Measurements from ENCODE around the gene CPM.

CPM gene

GRCh38 chr12:68903511-68903910, 29.5 kb downstream of the CPM start:
- no peak for FAIRE-seq

- no peak for FAIRE-seq
These were observed 31.4 kb downstream of the CPM start for GRCh38 chr12:68901551-68901950.

DNA sequence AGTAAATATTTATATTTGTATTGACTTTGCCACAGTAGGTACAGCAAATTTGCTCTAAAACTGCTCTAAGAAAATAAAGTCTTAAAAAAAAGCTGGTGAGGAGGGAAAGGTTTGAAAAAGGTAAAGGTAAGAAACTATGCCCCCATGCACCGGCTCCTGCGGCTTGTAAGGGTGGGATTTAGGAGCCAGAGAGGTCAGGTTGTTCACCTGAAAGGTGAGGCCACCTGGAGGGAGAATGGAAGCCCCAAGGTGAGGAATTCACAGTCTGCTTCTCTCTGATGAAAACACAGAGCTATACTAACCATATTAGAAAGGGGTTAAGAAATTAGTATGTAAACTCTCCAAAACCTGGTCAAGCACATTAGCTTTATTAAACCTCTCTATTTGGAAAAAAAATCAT, 31.8 kb downstream of the CPM start:
- FAIRE-seq, result no peak

GRCh38 chr12:68900241-68900640, 32.7 kb downstream of the CPM start:
- no peak for FAIRE-seq

GRCh38 chr12:68899251-68899771, 33.7 kb downstream of the CPM start:
- FAIRE-seq, result no peak

- FAIRE-seq, result no peak
These were observed 36.0 kb downstream of the CPM start for GRCh38 chr12:68896881-68897540.

DNA sequence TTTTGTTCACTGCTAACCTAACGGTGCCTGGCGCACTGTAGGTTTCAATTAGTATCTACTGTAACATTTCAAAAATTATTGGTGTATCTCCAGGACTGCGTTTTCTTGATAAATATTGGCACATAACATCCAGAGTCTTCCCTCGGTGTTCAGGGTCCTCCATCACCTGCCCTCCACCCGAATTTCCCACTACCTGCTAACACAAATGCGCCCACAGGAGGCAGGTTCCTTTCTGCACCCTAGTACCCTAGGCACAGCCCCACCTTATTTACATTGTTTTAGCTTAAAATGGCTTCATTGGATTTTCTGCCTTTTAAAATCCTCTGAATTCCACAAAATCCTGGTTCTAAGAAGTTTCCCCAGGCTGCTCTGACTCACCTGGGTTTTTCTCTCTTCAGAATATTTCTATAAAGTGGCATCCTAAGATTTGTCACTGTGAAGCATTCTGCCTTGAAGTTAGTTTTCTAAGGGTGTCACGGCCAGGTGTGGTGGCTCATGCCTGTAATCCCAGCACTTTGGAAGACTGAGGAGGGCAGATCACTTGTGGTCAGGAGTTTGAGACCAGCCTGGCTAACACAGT, 38.6 kb downstream of the CPM start:
- no peak for FAIRE-seq

- no peak for FAIRE-seq
These were observed 39.2 kb downstream of the CPM start for GRCh38 chr12:68893741-68894140.

DNA sequence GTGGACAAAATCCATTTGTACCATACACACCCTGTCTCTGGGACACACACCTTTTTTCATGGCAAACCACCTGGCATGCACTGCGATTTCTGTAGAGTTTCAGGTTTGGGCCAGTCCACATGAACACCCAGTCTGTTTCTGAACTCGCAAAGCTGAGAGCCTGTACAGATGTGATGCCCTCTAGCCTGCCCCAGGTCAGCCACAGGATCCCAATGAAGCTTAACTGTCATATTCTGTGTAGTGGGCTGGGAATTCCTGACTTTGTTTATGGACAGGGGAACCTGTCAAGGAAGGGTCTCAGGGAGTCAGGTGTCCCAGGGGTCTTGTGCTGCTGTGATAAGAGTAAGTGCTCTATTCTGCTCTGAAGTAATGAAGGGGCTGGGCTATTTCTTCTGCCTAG, 39.8 kb downstream of the CPM start:
- FAIRE-seq, result no peak

GRCh38 chr12:68891141-68891540, 41.8 kb downstream of the CPM start:
- no peak for FAIRE-seq

DNA sequence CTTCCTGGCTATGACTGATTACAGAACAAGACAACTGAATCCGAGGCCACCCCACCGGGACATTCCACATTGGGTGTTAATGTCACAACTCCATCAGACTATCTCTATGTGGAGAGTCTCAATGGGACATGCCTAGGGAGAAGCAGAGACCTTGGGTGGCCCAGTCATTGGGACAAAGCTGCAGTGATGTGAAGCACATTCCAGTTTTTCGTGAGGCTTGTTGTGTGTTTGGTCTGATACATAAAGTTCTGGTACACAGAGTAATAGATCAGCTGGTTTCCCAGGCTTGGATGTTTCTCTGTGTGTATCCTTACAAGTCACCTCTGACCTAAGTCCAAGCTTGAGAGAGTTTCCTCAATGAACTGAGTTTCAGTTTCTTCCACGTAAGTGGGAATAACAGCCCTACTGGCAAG, 42.3 kb downstream of the CPM start:
- FAIRE-seq, result no peak

- no peak for FAIRE-seq
These were observed 44.7 kb downstream of the CPM start for GRCh38 chr12:68888243-68888642.

GRCh38 chr12:68887641-68888040, 45.3 kb downstream of the CPM start:
- FAIRE-seq, result no peak

DNA sequence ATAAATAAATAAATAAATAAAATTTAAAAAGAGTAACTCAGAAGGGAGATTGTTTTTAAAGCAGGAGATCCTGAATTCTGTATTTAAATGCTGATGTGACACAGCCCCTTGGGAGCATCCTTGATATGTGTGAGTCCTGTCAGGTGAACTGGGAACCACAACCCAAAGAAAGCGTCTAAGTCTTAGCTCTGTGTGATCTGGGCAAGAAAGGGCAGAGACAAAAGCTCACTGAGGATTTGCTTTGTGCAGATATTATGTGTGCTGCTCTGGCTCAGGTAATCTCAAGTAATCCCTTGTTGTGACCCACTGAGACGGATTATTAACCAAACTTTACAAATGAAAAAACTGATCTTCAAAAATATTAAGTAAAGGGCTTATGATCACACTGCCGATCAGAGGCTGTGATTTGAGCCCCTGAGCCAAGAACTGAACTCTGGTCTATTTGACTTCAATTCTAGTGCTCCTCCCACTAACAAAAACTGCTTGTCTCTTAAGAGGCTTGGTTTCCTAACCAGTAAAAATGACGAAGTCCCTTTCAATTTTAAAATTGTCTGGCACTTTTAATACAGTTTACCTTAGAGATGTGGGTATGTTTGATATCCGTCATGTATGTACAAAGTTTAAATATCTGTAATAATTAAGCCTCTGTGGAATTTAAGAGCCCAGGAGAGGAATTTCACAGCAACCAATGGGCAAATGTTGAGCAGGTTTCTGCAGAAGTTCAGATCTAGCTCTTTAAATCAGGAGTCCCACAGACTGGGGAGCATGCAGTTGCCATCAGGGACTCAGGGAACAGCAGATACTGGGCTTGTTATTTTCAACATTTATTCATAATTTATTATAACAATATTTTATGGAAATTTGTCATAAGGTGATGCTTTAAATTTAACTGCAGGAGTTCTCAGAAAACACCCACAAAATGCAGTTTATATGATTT, 46.1 kb downstream of the CPM start:
- no peak for FAIRE-seq

GRCh38 chr12:68885381-68885780, 47.6 kb downstream of the CPM start:
- FAIRE-seq, result no peak

GRCh38 chr12:68884251-68884650, 48.7 kb downstream of the CPM start:
- no peak for FAIRE-seq

GRCh38 chr12:68883151-68883550, 49.8 kb downstream of the CPM start:
- no peak for FAIRE-seq

DNA sequence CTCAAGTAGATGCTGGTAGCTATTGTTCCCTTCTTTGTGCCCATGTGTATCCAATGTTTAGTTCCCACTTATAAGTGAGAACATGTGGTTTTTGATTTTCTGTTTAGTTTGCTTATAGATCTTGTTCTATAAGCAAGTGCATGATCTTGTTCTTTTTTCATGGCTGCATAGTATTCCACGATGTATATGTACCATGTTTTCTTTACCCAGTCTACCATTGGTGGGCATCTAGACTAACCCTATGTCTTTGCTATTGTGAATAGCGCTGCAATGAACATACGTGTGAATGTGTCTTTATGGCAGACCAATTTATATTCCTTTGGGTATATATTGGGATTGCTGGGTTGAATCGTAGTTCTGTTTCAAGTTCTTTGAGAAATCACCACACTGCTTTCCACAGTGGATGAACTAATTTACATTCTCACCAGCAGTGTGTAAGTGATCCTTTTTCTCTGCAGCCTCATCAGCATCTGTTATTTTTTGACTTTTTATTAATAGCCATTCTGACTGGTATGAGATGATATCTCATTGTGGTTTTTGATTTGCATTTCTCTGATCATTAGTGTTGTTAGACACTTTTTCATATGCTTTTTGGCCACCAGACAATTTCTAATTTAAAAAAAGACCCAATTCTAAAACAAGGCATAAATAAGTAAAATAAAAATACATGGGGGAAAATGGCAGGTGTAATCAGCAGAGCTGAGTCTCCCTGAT, 50.6 kb downstream of the CPM start:
- no peak for FAIRE-seq

DNA sequence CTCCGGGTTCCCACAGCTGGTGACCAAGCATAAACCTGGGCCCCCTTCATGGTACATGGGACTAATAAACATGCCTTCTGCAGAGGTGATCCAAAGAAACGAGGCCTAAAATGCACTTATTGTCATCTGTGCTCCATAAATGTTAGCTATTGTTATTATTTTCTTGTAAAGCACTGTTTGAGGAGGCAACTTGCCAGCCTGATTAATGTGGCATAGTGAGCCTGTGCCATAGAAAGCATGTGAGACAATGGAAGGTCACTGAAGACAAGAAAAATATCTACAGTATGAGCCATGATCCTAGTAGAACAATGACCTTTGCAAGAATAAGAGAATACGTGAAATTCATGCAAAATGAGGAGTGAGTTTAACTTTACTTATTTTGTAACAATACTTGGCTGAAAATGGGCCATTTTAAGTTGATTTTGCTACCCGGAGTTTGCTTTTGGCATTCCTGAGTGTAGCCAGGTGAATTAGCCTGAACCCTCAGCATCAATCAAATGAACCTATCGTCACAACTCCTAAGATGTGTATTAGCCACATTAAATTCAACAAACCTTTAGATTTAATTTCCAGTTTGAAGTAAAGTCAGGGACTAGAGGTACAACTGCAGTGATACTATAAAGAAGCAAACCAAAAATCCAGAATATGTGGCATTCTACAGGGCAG, 52.2 kb downstream of the CPM start:
- FAIRE-seq, result no peak

DNA sequence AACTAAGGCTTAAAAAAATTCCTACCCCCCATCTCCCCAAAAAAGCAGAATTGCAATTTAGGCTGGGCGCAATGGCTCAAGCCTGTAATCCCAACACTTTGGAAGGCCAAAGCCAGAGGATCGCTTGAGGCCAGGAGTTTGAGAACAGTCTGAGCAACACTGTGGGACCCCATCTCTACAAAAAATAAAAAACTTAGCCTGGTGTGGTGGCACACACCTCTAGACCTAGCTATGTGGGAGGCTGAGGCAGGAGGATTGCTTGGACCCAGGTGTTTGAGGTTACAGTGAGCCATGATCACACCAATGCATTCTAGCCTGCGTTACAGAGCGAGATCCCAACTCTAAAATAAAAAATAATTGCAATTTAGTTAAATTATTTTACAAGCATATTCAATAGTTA, 54.1 kb downstream of the CPM start:
- FAIRE-seq, result no peak

DNA sequence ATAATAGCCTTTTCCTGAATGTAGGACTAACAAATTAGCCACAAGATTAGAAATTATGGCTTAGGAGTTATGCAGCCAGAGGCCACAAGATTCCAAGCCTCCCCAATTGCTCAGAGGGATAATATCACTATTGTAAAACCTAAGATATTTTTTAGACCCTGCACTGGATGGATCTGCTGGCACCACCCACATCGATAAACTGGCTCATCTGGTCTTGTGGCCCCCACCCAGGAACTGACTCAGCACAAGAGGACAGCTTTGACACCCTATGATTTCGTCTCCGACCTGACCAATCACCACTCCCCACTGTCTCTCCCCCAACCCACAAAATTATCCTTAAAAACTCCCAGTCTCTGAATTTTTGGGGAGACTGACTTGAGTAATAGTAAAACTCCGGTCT, 54.7 kb downstream of the CPM start:
- no peak for FAIRE-seq

DNA sequence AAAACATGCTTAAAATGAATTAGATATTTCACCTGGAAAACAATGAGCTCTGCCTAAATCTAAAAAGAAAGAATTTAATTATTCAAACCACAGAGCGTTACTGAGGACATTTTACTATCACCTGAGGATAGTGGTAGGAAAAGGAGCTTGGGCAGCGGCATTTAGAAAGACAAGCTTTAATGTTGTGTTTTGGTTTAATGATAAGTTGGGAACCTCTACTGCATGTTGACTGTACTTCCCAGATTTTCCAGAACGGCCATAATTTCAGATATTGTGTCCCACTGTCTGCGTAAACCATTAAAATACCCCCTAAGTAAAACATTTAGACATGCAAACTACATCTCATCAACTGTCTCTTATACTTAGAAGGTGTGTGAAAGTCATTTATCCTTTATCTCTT, 55.4 kb downstream of the CPM start:
- no peak for FAIRE-seq

All from colon (tissue), 2 donors.